Measurements from ENCODE around the gene CCDC9B.

DNA sequence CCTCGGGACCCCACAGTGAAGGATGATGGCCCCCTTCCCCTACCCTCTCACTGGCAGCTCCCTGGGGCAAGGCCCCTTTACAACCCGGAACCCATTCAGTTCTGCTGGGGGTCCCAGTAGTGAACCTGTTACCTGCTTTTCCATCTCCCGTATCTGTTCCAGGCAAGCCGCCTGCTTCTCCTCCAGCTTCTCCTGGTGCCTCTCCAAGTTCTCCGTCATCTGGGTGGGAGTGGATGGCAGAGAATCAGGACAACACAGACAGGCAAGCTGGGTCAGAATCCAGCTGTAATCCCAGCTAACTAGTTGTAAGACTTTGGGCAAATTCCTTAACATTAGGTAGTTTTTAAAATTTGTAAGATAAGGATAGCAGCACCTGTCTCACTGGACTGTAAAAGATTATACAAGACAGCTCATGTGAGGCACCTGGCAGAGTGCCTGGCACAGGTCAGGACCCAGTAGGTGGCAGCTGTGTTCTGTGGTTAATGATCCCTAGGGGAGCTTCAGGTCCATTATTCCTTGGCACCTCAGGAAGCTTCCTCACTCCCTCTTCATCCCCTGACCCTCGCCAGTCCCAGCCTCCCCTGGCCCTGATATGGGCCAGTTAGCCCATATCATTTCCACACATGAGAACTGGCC, 51.5 kb downstream of the CCDC9B start:
- TF ChIP-seq, protein P1, sequence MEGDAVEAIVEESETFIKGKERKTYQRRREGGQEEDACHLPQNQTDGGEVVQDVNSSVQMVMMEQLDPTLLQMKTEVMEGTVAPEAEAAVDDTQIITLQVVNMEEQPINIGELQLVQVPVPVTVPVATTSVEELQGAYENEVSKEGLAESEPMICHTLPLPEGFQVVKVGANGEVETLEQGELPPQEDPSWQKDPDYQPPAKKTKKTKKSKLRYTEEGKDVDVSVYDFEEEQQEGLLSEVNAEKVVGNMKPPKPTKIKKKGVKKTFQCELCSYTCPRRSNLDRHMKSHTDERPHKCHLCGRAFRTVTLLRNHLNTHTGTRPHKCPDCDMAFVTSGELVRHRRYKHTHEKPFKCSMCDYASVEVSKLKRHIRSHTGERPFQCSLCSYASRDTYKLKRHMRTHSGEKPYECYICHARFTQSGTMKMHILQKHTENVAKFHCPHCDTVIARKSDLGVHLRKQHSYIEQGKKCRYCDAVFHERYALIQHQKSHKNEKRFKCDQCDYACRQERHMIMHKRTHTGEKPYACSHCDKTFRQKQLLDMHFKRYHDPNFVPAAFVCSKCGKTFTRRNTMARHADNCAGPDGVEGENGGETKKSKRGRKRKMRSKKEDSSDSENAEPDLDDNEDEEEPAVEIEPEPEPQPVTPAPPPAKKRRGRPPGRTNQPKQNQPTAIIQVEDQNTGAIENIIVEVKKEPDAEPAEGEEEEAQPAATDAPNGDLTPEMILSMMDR (IDR thresholded peaks at IDR 0.05) = no peak
- TF ChIP-seq POLR2A (IDR thresholded peaks at IDR 0.05) = no peak

All from uterus (tissue), 2 donors.